K562 (cell line): Measurements from ENCODE around the gene SIDT2. TPM values are rescaled to one million over a fixed set of nuclear protein-coding genes. Genes with fewer than 3 reads are reported as not detected.

ENCODE experiments used
- ATAC-seq: fragments of 200-7000 bp; cut with Tn5 transposase; 3 replicates; pipeline ENCODE4 v1.9.1; 2020; ENCODE audit warnings: moderate library complexity
- BruUV-seq: library from RNA; stranded (reverse); fragments of 400-500 nt; replicated peaks from 2 replicates; lab custom pipeline; 2021; lab: Mats Ljungman, UMichigan
- CTCF ChIA-PET: fragments of 300-600 bp; formaldehyde crosslinking; extraction: SDS; loops from one replicate; lab custom pipeline; 2021; ENCODE audit warnings: low intra/inter-chr PET ratio; lab: Yijun Ruan, JAX
- POLR2A ChIA-PET: fragments of 300-600, 350-650 bp; sonication (Branson Sonifier 250); formaldehyde crosslinking; extraction: SDS; loops from one replicate; lab custom pipeline; 2021; ENCODE audit warnings: antibody characterized with exemption, inconsistent platforms; lab: Yijun Ruan, JAX
- DNase-seq, 4 experiments: peaks; one replicate each; pipeline versions ENCODE4 v3.0.0 to v3.0.0-alpha.2; 2011 to 2018; ENCODE audit warnings: low spot score in 3 of 4, mixed read lengths in 3 of 4; ENCODE audit errors: extremely low read depth in 1 of 4
- FAIRE-seq: peaks from 2 replicates; lab custom pipeline; 2011; peaks lifted over from hg19 to GRCh38; lab: Jason Lieb, UNC
- H2AFZ ChIP-seq: 2 replicates; pipeline ENCODE4 v1.6.0; 2011; ENCODE audit warnings: low read depth, low read length, control low read depth, inconsistent platforms
- H3K27ac ChIP-seq: fragments of 200-600 bp; 3 replicates; pipeline ENCODE4 v1.8.0; 2011; ENCODE audit warnings: low read depth, mild to moderate bottlenecking, control low read depth, inconsistent platforms, low read length, moderate library complexity, mixed read lengths; ENCODE audit errors: extremely low read depth
- H3K27me3 ChIP-seq, 2 experiments: fragments of 300-600 bp in 1 of 2; 2 replicates in 1 of 2; 3 replicates in 1 of 2; pipeline versions ENCODE4 v1.6.0 to v1.8.0; 2011; ENCODE audit warnings: inconsistent platforms in 2 of 2, low read length in 2 of 2, mild to moderate bottlenecking in 1 of 2, mixed read lengths in 1 of 2, moderate library complexity in 1 of 2; ENCODE audit not compliant: control insufficient read depth in 2 of 2, insufficient read depth in 2 of 2
- H3K36me3 ChIP-seq: fragments of 300-600 bp; 3 replicates; pipeline ENCODE4 v1.8.0; 2011; ENCODE audit warnings: mild to moderate bottlenecking, low read length, inconsistent platforms; ENCODE audit not compliant: control insufficient read depth, insufficient read depth
- H3K4me1 ChIP-seq, 2 experiments: fragments of 200-600 bp in 1 of 2; replicated peaks in 1 of 2; 2 replicates in 1 of 2; 3 replicates in 1 of 2; pipeline versions ENCODE4 v1.5.1 to v1.8.0; 2011; ENCODE audit warnings: inconsistent platforms in 2 of 2, low read length in 2 of 2, mild to moderate bottlenecking in 1 of 2, mixed read lengths in 1 of 2, moderate library complexity in 1 of 2; ENCODE audit not compliant: control insufficient read depth in 2 of 2, insufficient read depth in 2 of 2
- H3K4me2 ChIP-seq: 2 replicates; pipeline ENCODE4 v1.6.1; 2011; ENCODE audit warnings: low read length, control low read depth, inconsistent platforms, mixed read lengths; ENCODE audit not compliant: insufficient read depth
- H3K4me3 ChIP-seq: fragments of 200-600 bp; sonication (generic), shearing (Covaris generic); 2 replicates; pipeline ENCODE4 v1.5.1; 2016; ENCODE audit warnings: control low read depth, inconsistent platforms
- H3K79me2 ChIP-seq: fragments of 200-600 bp; 3 replicates; pipeline ENCODE4 v1.8.0; 2011; ENCODE audit warnings: low read length, inconsistent platforms; ENCODE audit not compliant: control insufficient read depth, insufficient read depth
- H3K9ac ChIP-seq, 2 experiments: 2 replicates each; pipeline versions ENCODE4 v1.6.0 to v1.6.1; 2011; ENCODE audit warnings: low read depth in 2 of 2, low read length in 2 of 2, control low read depth in 1 of 2, inconsistent platforms in 1 of 2, mild to moderate bottlenecking in 1 of 2, mixed read lengths in 1 of 2; ENCODE audit not compliant: insufficient read depth in 1 of 2
- H3K9me1 ChIP-seq: one replicate; pipeline ENCODE4 v1.6.0; 2011; ENCODE audit warnings: inconsistent platforms, mild to moderate bottlenecking, low read length, moderate library complexity; ENCODE audit not compliant: control insufficient read depth, insufficient read depth
- H3K9me3 ChIP-seq: replicated peaks from 2 replicates; pipeline ENCODE4 v1.5.1; 2011; ENCODE audit warnings: low read depth, low read length, inconsistent platforms; ENCODE audit not compliant: control insufficient read depth, insufficient read depth
- H4K20me1 ChIP-seq: replicated peaks from 2 replicates; pipeline ENCODE4 v1.6.1; 2011; ENCODE audit warnings: low read length, inconsistent platforms, mixed read lengths; ENCODE audit not compliant: control insufficient read depth, insufficient read depth
- CBFA2T3 ChIP-seq: fragments of 450-650 bp; IDR thresholded peaks from 2 replicates; pipeline ENCODE4 v1.6.1; 2017
- CLOCK ChIP-seq: fragments of 250-450 bp; sonication (Bioruptor Pico); IDR thresholded peaks from 2 replicates; pipeline ENCODE4 v1.4.0; 2020; ENCODE audit warnings: mild to moderate bottlenecking, moderate library complexity, borderline replicate concordance
- NFYB ChIP-seq: IDR thresholded peaks from 2 replicates; pipeline ENCODE4 v1.6.1; 2011; ENCODE audit warnings: mild to moderate bottlenecking, moderate library complexity; ENCODE audit not compliant: insufficient read length; ENCODE audit errors: extremely low read depth
- RBBP5 ChIP-seq: fragments of 200-600 bp; sonication (generic); IDR thresholded peaks from 2 replicates; pipeline ENCODE4 v1.6.1; 2012; ENCODE audit warnings: borderline replicate concordance, mild to moderate bottlenecking, low read length, control low read depth, inconsistent platforms; ENCODE audit not compliant: insufficient read depth, poor library complexity, severe bottlenecking
- SMAD4 ChIP-seq: fragments of 250-450 bp; sonication (Bioruptor Pico); conservative IDR thresholded peaks from 2 replicates; pipeline ENCODE4 v1.8.0; 2021; ENCODE audit warnings: inconsistent platforms, mild to moderate bottlenecking, moderate library complexity
- TARDBP ChIP-seq: fragments of 450-650 bp; IDR thresholded peaks from 2 replicates; pipeline ENCODE4 v1.6.1; 2016
- ZNF263 ChIP-seq: sonication (generic); formaldehyde crosslinking; IDR thresholded peaks from 2 replicates; pipeline ENCODE4 v1.8.0; 2022; ENCODE audit warnings: mild to moderate bottlenecking, missing genetic modification reagents, borderline replicate concordance
- WGBS: fragments of 100-300 bp; shearing (Covaris generic); methylation state at CpG from one replicate; pipeline ENCODE4 v1.1.6; 2016; ENCODE audit warnings: low coverage, mixed read lengths; ENCODE audit not compliant: insufficient coverage; ENCODE audit errors: missing lambda C conversion rate; 5-methylcytosine and 5-hydroxymethylcytosine counted together
- in situ Hi-C: fragments of 300-500 bp; cut with MboI; formaldehyde crosslinking; loops from 4 replicates; pipeline ENCODE4 v1.15.0; 2018; ENCODE audit warnings: inconsistent platforms, mixed read lengths
- intact Hi-C: fragments of 100-400 bp; cut with micrococcal nuclease; formaldehyde crosslinking; loops from 2 replicates; pipeline ENCODE4 v1.14.2; 2022
- polyA plus RNA-seq, 8 experiments: library from polyadenylated mRNA; depleted of rRNA in 4 of 8; stranded (reverse) in 5 of 8; unstranded in 3 of 8; fragments of >200 nt; fragmentation: Nextera tagmentation in 2 of 8; fragmentation: Illumina TruSeq in 1 of 8; extraction: Ambion mirVana in 2 of 8; extraction: Trizol in 1 of 8; gene quantifications; 2 replicates each; pipeline versions ENCODE4 v1.2.1 to v1.2.3, GENCODE V29; 2011 to 2014; ENCODE audit warnings: inconsistent platforms in 1 of 8, missing spikeins in 1 of 8
- total RNA-seq, 7 experiments: library from RNA; depleted of rRNA in 6 of 7; stranded (reverse); fragments of >200 nt in 6 of 7; fragmentation: Illumina TruSeq in 2 of 7; extraction: Trizol in 2 of 7; gene quantifications; 2 replicates each; pipeline versions ENCODE4 v1.2.1 to v1.2.3, GENCODE V29; 2011 to 2021; ENCODE audit warnings: low replicate concordance in 1 of 7
- TF ChIP-seq, protein P1 (sequence below): fragments of 450-650 bp; IDR thresholded peaks from 2 replicates; pipeline ENCODE4 v1.6.1; 2016; ENCODE audit warnings: mild to moderate bottlenecking, moderate library complexity

SIDT2 gene
- total and polyA plus RNA-seq, 9 of the 15 experiments (the other 6 are each of a cell fraction or from before 2014, with no cell fraction given): 2.4 to 20.2 (median 6.5) TPM

DNA sequence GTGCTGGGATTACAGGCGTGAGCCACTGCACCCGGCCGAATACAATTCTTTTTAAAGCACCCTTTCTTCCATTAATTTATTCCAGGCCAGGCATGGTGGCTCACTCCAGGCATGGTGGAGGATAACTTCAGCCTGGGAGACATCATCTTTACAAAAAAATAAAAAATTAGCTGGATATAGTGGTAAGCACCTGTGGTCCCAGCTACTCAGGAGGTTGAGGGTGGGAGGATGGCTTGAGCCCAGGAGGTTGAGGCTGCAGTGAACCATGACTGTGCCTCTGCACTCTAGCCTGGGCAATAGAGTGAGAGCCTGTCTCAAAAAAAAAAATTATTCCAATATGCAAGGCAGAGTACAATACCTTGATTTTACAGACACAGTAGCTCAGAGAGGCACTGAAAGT is 32.1 kb downstream of the SIDT2 start:
- Histone ChIP-seq H2AFZ (no peak overlapping the region), H3K27me3 (no peaks in the 10 kb centered on the region), H4K20me1 (no peaks in the 10 kb centered on the region), H3K4me3 (no peak overlapping the region), H3K4me2 (no peak overlapping the region), H3K27ac (no peak overlapping the region), H3K36me3 (peaks cover 18% of the 10 kb centered on the region; the same call in 2 of the 3 replicates), H3K4me1 (no peaks in the 10 kb centered on the region; a peak in 1 of 5 replicates), H3K9me3 (no peaks in the 10 kb centered on the region), H3K79me2 (no peaks in the 10 kb centered on the region), H3K9me1 (no peaks in the 10 kb centered on the region), H3K9ac (no peak overlapping the region)
- BruUV-seq: no TSS peak
- DNase-seq (no peak), FAIRE-seq (no peak), ATAC-seq (no peak)
- intact Hi-C loops: no loop called here
- WGBS: 82% methylated on average over 3 of the region's 3 CpGs
- ChIA-PET POLR2A (interaction anchor here (0.7 to 2.0 kb wide), 4 partner anchors 10 to 85 kb away, joined by 3 to 7 read pairs (median 3); no protein-coding TSS in a partner anchor), CTCF (no interaction called here)
- in situ Hi-C loops: no loop called here
- TF ChIP-seq SMAD4 (CRISPR knock-in tag): no peak
- TF ChIP-seq, protein P1, sequence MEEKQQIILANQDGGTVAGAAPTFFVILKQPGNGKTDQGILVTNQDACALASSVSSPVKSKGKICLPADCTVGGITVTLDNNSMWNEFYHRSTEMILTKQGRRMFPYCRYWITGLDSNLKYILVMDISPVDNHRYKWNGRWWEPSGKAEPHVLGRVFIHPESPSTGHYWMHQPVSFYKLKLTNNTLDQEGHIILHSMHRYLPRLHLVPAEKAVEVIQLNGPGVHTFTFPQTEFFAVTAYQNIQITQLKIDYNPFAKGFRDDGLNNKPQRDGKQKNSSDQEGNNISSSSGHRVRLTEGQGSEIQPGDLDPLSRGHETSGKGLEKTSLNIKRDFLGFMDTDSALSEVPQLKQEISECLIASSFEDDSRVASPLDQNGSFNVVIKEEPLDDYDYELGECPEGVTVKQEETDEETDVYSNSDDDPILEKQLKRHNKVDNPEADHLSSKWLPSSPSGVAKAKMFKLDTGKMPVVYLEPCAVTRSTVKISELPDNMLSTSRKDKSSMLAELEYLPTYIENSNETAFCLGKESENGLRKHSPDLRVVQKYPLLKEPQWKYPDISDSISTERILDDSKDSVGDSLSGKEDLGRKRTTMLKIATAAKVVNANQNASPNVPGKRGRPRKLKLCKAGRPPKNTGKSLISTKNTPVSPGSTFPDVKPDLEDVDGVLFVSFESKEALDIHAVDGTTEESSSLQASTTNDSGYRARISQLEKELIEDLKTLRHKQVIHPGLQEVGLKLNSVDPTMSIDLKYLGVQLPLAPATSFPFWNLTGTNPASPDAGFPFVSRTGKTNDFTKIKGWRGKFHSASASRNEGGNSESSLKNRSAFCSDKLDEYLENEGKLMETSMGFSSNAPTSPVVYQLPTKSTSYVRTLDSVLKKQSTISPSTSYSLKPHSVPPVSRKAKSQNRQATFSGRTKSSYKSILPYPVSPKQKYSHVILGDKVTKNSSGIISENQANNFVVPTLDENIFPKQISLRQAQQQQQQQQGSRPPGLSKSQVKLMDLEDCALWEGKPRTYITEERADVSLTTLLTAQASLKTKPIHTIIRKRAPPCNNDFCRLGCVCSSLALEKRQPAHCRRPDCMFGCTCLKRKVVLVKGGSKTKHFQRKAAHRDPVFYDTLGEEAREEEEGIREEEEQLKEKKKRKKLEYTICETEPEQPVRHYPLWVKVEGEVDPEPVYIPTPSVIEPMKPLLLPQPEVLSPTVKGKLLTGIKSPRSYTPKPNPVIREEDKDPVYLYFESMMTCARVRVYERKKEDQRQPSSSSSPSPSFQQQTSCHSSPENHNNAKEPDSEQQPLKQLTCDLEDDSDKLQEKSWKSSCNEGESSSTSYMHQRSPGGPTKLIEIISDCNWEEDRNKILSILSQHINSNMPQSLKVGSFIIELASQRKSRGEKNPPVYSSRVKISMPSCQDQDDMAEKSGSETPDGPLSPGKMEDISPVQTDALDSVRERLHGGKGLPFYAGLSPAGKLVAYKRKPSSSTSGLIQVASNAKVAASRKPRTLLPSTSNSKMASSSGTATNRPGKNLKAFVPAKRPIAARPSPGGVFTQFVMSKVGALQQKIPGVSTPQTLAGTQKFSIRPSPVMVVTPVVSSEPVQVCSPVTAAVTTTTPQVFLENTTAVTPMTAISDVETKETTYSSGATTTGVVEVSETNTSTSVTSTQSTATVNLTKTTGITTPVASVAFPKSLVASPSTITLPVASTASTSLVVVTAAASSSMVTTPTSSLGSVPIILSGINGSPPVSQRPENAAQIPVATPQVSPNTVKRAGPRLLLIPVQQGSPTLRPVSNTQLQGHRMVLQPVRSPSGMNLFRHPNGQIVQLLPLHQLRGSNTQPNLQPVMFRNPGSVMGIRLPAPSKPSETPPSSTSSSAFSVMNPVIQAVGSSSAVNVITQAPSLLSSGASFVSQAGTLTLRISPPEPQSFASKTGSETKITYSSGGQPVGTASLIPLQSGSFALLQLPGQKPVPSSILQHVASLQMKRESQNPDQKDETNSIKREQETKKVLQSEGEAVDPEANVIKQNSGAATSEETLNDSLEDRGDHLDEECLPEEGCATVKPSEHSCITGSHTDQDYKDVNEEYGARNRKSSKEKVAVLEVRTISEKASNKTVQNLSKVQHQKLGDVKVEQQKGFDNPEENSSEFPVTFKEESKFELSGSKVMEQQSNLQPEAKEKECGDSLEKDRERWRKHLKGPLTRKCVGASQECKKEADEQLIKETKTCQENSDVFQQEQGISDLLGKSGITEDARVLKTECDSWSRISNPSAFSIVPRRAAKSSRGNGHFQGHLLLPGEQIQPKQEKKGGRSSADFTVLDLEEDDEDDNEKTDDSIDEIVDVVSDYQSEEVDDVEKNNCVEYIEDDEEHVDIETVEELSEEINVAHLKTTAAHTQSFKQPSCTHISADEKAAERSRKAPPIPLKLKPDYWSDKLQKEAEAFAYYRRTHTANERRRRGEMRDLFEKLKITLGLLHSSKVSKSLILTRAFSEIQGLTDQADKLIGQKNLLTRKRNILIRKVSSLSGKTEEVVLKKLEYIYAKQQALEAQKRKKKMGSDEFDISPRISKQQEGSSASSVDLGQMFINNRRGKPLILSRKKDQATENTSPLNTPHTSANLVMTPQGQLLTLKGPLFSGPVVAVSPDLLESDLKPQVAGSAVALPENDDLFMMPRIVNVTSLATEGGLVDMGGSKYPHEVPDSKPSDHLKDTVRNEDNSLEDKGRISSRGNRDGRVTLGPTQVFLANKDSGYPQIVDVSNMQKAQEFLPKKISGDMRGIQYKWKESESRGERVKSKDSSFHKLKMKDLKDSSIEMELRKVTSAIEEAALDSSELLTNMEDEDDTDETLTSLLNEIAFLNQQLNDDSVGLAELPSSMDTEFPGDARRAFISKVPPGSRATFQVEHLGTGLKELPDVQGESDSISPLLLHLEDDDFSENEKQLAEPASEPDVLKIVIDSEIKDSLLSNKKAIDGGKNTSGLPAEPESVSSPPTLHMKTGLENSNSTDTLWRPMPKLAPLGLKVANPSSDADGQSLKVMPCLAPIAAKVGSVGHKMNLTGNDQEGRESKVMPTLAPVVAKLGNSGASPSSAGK: no peak
- TF ChIP-seq TARDBP: no peak
- no peak for TF ChIP-seq CBFA2T3
- no peak for TF ChIP-seq RBBP5
- no peak for TF ChIP-seq NFYB
- no peak for TF ChIP-seq CLOCK
- no peak for TF ChIP-seq ZNF263 (CRISPR knock-in tag)
